Mucosa of rectum (tissue), 2 donors: ENCODE measurements around the gene KRT17.

ENCODE experiments used
- H3K27ac ChIP-seq, 2 donors: one replicate each; pipeline ENCODE4 v1.7.0; 2013; ENCODE audit warnings: inconsistent platforms in 2 of 2, low read depth in 2 of 2, low read length in 2 of 2
- H3K27me3 ChIP-seq, 2 donors: one replicate each; pipeline ENCODE4 v1.7.0; 2013; ENCODE audit warnings: low read length in 2 of 2; ENCODE audit not compliant: control insufficient read depth in 2 of 2, insufficient read depth in 2 of 2
- H3K36me3 ChIP-seq, 2 donors: one replicate each; pipeline ENCODE4 v1.7.0; 2013; ENCODE audit warnings: low read length in 2 of 2; ENCODE audit not compliant: control insufficient read depth in 2 of 2, insufficient read depth in 2 of 2
- H3K4me1 ChIP-seq, 2 donors: one replicate each; pipeline ENCODE4 v1.7.0; 2013; ENCODE audit warnings: low read length in 2 of 2, mild to moderate bottlenecking in 1 of 2; ENCODE audit not compliant: control insufficient read depth in 2 of 2, insufficient read depth in 2 of 2
- H3K4me3 ChIP-seq, 2 donors: one replicate each; pipeline ENCODE4 v1.7.0; 2013; ENCODE audit warnings: low read length in 2 of 2
- H3K9ac ChIP-seq, 2 donors: one replicate each; pipeline ENCODE4 v1.7.0; 2013; ENCODE audit warnings: low read length in 2 of 2, low read depth in 1 of 2, mild to moderate bottlenecking in 1 of 2
- H3K9me3 ChIP-seq, 2 donors: one replicate each; pipeline ENCODE4 v1.7.0; 2013; ENCODE audit warnings: low read length in 2 of 2; ENCODE audit not compliant: control insufficient read depth in 2 of 2
- donor health status: healthy.
- donor health status: Normal muscosa, but diverticular disease.

KRT17 gene

DNA sequence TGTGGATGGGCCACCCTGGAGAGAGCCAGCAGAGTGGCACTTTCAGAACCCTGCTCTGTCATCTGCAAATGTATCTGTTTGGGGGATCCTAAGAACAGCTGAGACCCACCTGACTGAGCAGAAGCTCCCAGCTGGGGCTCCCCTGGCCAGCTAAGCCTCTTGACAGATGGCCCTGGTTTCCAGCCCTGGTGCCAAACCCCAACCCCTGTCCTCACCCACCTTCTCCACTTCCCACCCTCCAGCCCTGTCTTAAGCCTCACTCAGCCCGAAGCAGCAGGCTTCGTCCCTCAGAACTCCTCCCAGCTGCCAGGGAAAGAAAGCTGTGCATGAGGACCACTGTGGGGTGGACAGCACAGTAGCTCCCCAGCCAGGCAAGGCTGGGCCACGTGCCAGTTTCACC is 49.0 kb downstream of the KRT17 start:
- Histone ChIP-seq H3K9me3 (no peaks in the 10 kb centered on the region), H3K4me3 (no peak overlapping the region), H3K36me3 (no peaks in the 10 kb centered on the region), H3K27me3 (peaks cover 0 to 6% of the 10 kb centered on the region in 2 donors), H3K4me1 (peaks cover 0 to 5% of the 10 kb centered on the region in 2 donors), H3K9ac (no peak overlapping the region), H3K27ac (no peak overlapping the region)

DNA sequence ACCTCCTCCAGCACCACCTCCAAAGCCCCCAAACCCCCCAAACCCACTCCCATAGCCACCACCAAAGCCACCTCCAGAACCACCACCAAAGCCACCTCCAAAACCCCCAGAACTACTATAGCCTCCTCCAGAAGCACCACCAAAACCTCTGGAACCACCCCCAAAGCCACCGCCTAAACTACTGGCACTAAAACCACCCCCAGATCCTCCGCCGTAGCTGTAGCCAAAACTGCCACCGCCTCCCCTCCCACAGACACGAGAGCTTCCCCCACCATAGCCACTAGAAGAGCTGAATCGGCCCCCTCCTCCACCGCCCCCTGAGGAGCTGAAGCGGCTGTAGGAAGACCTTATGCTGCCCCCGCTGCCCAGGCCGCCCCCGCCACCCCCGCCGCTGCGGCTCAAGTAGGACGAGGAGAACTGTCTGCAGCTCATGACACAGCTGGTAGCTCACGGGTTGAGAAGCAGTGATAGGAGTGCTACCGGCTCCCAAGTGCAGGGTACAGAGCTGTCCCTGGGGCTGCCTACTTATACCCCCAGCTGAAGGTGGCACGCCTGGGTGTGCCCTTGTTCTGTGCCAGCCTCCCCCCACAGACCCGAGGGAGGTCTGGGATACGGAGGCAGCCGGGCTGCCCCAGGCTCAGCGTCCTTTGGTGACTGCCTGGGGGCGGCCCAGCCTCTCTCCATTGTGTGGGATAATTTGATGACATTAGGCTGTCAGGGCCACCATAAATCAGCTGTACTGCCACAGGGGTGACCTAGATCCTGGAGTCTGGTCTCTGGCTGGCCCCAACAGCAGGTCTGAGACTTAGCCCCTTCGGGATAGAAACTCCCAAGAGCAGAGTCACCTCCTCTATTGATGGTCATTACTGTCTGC is 52.6 kb downstream of the KRT17 start, which contains the start of gene KRT9:
Gene KRT9, minus strand, starts transcription at position 499 of the 874 bp plus-strand sequence. Its CDS starts 67 bp downstream, at position 432.
- Histone ChIP-seq H3K27me3 (peaks cover 4 to 6% of the 10 kb centered on the region in 2 donors), H3K36me3 (no peaks in the 10 kb centered on the region), H3K9ac (no peak within 1 kb of the TSS), H3K9me3 (no peaks in the 10 kb centered on the region), H3K4me1 (no peaks in the 10 kb centered on the region), H3K27ac (no peak within 1 kb of the TSS), H3K4me3 (no peak within 1 kb of the TSS)
